DOHH2 (cell line): Measurements from ENCODE around the gene NFE2L1.

Source experiments
- H3F3A ChIP-seq: fragments of 200-600 bp; sonication (generic), shearing (Covaris generic); 2 replicates; pipeline ENCODE4 v1.6.0; 2016; ENCODE audit warnings: antibody characterized with exemption, mild to moderate bottlenecking; ENCODE audit not compliant: control insufficient read depth, insufficient read depth
- H3K27ac ChIP-seq: fragments of 200-600 bp; sonication (generic); 2 replicates; pipeline ENCODE4 v1.5.1; 2014; ENCODE audit warnings: low read depth, mild to moderate bottlenecking, low read length, moderate library complexity
- H3K27me3 ChIP-seq: fragments of 200-600 bp; sonication (generic); 2 replicates; pipeline ENCODE4 v1.6.1; 2014; ENCODE audit warnings: mild to moderate bottlenecking, low read length, mixed read lengths; ENCODE audit not compliant: control insufficient read depth
- H3K36me3 ChIP-seq: fragments of 200-600 bp; sonication (generic); 2 replicates; pipeline ENCODE4 v1.6.1; 2014; ENCODE audit warnings: mild to moderate bottlenecking, low read length, moderate library complexity, mixed read lengths; ENCODE audit not compliant: control insufficient read depth
- H3K4me1 ChIP-seq: fragments of 200-600 bp; sonication (generic); 2 replicates; pipeline ENCODE4 v1.6.1; 2014; ENCODE audit warnings: mild to moderate bottlenecking, low read length, mixed read lengths; ENCODE audit not compliant: control insufficient read depth
- H3K4me2 ChIP-seq: fragments of 200-600 bp; sonication (generic); 2 replicates; pipeline ENCODE4 v1.6.0; 2014; ENCODE audit warnings: mild to moderate bottlenecking, low read length, moderate library complexity
- H3K4me3 ChIP-seq: fragments of 200-600 bp; sonication (generic); 2 replicates; pipeline ENCODE4 v1.5.1; 2014; ENCODE audit warnings: mild to moderate bottlenecking, low read length, mixed read lengths
- H3K79me2 ChIP-seq: fragments of 200-600 bp; sonication (generic); 2 replicates; pipeline ENCODE4 v1.6.1; 2014; ENCODE audit warnings: mild to moderate bottlenecking, low read length, mixed read lengths; ENCODE audit not compliant: control insufficient read depth
- H3K9me2 ChIP-seq: fragments of 200-600 bp; sonication (generic); replicated peaks from 2 replicates; pipeline ENCODE4 v1.6.1; 2014; ENCODE audit warnings: mild to moderate bottlenecking, low read length, mixed read lengths; ENCODE audit not compliant: control insufficient read depth
- H3K9me3 ChIP-seq: fragments of 200-600 bp; sonication (generic); 2 replicates; pipeline ENCODE4 v1.6.1; 2014; ENCODE audit warnings: antibody characterized with exemption, low read length, mixed read lengths; ENCODE audit not compliant: control insufficient read depth, insufficient read depth
- H4K20me1 ChIP-seq: fragments of 200-600 bp; sonication (generic); 2 replicates; pipeline ENCODE4 v1.6.0; 2014; ENCODE audit warnings: low read depth, mild to moderate bottlenecking, antibody characterized with exemption, low read length, moderate library complexity; ENCODE audit not compliant: control insufficient read depth, insufficient read depth
- EZH2phosphoT487 ChIP-seq: fragments of 200-600 bp; sonication (generic); IDR thresholded peaks from 2 replicates; pipeline ENCODE4 v1.6.1; 2017; ENCODE audit warnings: borderline replicate concordance, mild to moderate bottlenecking, antibody characterized with exemption, low read length, moderate library complexity, mixed read lengths
- TF ChIP-seq, protein P1 (sequence below): fragments of 200-600 bp; sonication (generic); IDR thresholded peaks from one replicate; pipeline ENCODE4 v1.5.1; 2014; ENCODE audit warnings: antibody characterized with exemption, mild to moderate bottlenecking, low read depth, low read length; ENCODE audit not compliant: poor library complexity, severe bottlenecking

NFE2L1 gene

GRCh38 chr17:48056246-48056745 lies 8.1 kb downstream of the NFE2L1 start:
- peaks cover 53% of the 10 kb centered on the region for H3K4me1 ChIP-seq
- H3K36me3 ChIP-seq, result peaks cover 94% of the 10 kb centered on the region
- peaks cover 80% of the 10 kb centered on the region for H3K79me2 ChIP-seq
- H3K4me3 ChIP-seq, result peak overlapping the region; percentile 64
- H4K20me1 ChIP-seq, result peaks cover 11% of the 10 kb centered on the region
- no peaks in the 10 kb centered on the region for H3F3A ChIP-seq
- peak overlapping the region; percentile 77 for H3K4me2 ChIP-seq
- no peaks in the 10 kb centered on the region for H3K27me3 ChIP-seq
- no peaks in the 10 kb centered on the region for H3K9me2 ChIP-seq
- H3K27ac ChIP-seq, result peak overlapping the region; percentile 72
- TF ChIP-seq, protein P1, sequence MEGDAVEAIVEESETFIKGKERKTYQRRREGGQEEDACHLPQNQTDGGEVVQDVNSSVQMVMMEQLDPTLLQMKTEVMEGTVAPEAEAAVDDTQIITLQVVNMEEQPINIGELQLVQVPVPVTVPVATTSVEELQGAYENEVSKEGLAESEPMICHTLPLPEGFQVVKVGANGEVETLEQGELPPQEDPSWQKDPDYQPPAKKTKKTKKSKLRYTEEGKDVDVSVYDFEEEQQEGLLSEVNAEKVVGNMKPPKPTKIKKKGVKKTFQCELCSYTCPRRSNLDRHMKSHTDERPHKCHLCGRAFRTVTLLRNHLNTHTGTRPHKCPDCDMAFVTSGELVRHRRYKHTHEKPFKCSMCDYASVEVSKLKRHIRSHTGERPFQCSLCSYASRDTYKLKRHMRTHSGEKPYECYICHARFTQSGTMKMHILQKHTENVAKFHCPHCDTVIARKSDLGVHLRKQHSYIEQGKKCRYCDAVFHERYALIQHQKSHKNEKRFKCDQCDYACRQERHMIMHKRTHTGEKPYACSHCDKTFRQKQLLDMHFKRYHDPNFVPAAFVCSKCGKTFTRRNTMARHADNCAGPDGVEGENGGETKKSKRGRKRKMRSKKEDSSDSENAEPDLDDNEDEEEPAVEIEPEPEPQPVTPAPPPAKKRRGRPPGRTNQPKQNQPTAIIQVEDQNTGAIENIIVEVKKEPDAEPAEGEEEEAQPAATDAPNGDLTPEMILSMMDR, result no peak
- TF ChIP-seq EZH2phosphoT487, result no peak
- no peaks in the 10 kb centered on the region for H3K9me3 ChIP-seq

DNA sequence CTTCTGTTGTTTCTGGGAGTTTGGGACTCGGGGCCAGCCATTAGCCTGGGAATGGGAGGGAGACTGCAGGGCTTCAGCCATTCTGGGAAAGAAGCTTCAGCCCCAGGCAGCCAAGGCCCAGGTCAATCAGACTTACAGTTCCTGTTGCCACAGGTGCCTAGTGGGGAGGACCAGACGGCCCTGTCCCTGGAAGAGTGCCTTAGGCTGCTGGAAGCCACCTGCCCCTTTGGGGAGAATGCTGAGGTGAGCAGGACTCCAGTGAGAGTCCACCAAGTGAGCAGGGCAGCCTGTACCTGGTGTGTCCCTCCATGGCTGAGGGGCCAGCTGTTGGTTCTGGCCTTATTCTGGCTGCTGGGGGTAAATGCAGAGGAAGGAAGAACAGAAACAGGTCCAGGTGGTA lies 8.7 kb downstream of the NFE2L1 start:
- Histone ChIP-seq H3K4me3 (no peak overlapping the region), H3F3A (no peaks in the 10 kb centered on the region), H3K9me2 (no peaks in the 10 kb centered on the region), H3K27me3 (no peaks in the 10 kb centered on the region), H3K79me2 (peaks cover 74% of the 10 kb centered on the region), H3K36me3 (peaks cover 93% of the 10 kb centered on the region), H3K4me1 (peaks cover 48% of the 10 kb centered on the region), H3K27ac (peak overlapping the region; percentile 72), H3K4me2 (no peak overlapping the region), H3K9me3 (no peaks in the 10 kb centered on the region), H4K20me1 (peaks cover 11% of the 10 kb centered on the region)
- TF ChIP-seq, protein P1, result no peak
- no peak for TF ChIP-seq EZH2phosphoT487

DNA sequence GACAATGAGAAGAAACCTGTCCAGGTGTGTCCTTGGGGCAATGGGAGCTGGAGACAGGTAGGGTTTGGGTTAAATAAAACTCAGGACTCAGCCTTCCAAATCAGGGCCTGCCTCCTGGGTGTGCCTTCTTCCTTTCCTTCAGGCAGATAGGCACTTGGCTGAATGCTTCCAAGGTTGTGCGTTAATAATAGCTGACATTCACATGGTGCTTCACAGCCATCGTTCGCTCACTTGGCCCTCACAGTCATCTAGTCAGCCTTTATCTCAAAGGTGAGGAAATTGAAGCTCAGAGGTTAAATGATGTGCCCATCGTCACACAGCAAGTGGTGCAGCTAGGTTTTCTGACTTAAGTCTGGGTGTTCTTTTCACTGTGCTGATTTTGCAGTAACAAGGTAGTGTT lies 9.5 kb downstream of the NFE2L1 start:
- peaks cover 93% of the 10 kb centered on the region for H3K36me3 ChIP-seq
- H3K4me3 ChIP-seq, result no peak overlapping the region
- no peaks in the 10 kb centered on the region for H3K27me3 ChIP-seq
- H3K9me3 ChIP-seq, result no peaks in the 10 kb centered on the region
- no peak overlapping the region for H3K27ac ChIP-seq
- no peaks in the 10 kb centered on the region for H3F3A ChIP-seq
- H3K79me2 ChIP-seq, result peaks cover 66% of the 10 kb centered on the region
- H3K9me2 ChIP-seq, result no peaks in the 10 kb centered on the region
- no peak overlapping the region for H3K4me2 ChIP-seq
- TF ChIP-seq, protein P1, result no peak
- TF ChIP-seq EZH2phosphoT487, result no peak
- peaks cover 11% of the 10 kb centered on the region for H4K20me1 ChIP-seq
- peaks cover 40% of the 10 kb centered on the region for H3K4me1 ChIP-seq
